KOPT-K1 (cell line): ENCODE data around the gene POLR2M.

Experiments
- H3K27ac ChIP-seq: fragments of 200-600 bp; sonication (generic); 2 replicates; pipeline ENCODE4 v1.5.1; 2016; ENCODE audit warnings: antibody characterized with exemption, mild to moderate bottlenecking, low read depth, low read length; ENCODE audit not compliant: poor library complexity, severe bottlenecking
- H3K36me3 ChIP-seq: fragments of 200-600 bp; sonication (generic); 2 replicates; pipeline ENCODE4 v1.5.1; 2017; ENCODE audit warnings: antibody characterized with exemption, mild to moderate bottlenecking, low read length, moderate library complexity; ENCODE audit not compliant: insufficient read depth
- H3K9me3 ChIP-seq: fragments of 200-600 bp; sonication (generic); 2 replicates; pipeline ENCODE4 v1.5.1; 2017; ENCODE audit warnings: antibody characterized with exemption, low read length, mild to moderate bottlenecking; ENCODE audit not compliant: insufficient read depth, poor library complexity, severe bottlenecking

POLR2M gene

GRCh38 chr15:57708047-57708446 is 1.5 kb downstream of the POLR2M start:
- Histone ChIP-seq H3K36me3 (peaks cover 46% of the 10 kb centered on the region), H3K27ac (peak overlapping the region; percentile 92), H3K9me3 (no peaks in the 10 kb centered on the region)

GRCh38 chr15:57718309-57718708 is 11.8 kb downstream of the POLR2M start:
- Histone ChIP-seq H3K9me3 (no peaks in the 10 kb centered on the region), H3K27ac (no peak overlapping the region), H3K36me3 (peaks cover 54% of the 10 kb centered on the region)

- H3K36me3 ChIP-seq = peaks cover 34% of the 10 kb centered on the region
- H3K27ac ChIP-seq = no peak overlapping the region
- H3K9me3 ChIP-seq = no peaks in the 10 kb centered on the region
Measured at GRCh38 chr15:57720867-57721266, 14.4 kb downstream of the POLR2M start.

- Histone ChIP-seq H3K36me3 (no peaks in the 10 kb centered on the region), H3K9me3 (no peaks in the 10 kb centered on the region), H3K27ac (no peak overlapping the region)
Measured at GRCh38 chr15:57726411-57726810, 19.9 kb downstream of the POLR2M start.

GRCh38 chr15:57727031-57727430 is 20.5 kb downstream of the POLR2M start:
- Histone ChIP-seq H3K36me3 (no peaks in the 10 kb centered on the region), H3K27ac (no peak overlapping the region), H3K9me3 (no peaks in the 10 kb centered on the region)

- H3K9me3 ChIP-seq = no peaks in the 10 kb centered on the region
- H3K27ac ChIP-seq = no peak overlapping the region
- no peaks in the 10 kb centered on the region for H3K36me3 ChIP-seq
Measured at GRCh38 chr15:57728436-57728835, 21.9 kb downstream of the POLR2M start.

GRCh38 chr15:57730876-57731275 is 24.4 kb downstream of the POLR2M start:
- H3K36me3 ChIP-seq = no peaks in the 10 kb centered on the region
- no peak overlapping the region for H3K27ac ChIP-seq
- no peaks in the 10 kb centered on the region for H3K9me3 ChIP-seq

GRCh38 chr15:57731530-57732103 is 25.1 kb downstream of the POLR2M start:
- H3K36me3 ChIP-seq = no peaks in the 10 kb centered on the region
- H3K9me3 ChIP-seq = no peaks in the 10 kb centered on the region
- no peak overlapping the region for H3K27ac ChIP-seq

- Histone ChIP-seq H3K36me3 (no peaks in the 10 kb centered on the region), H3K9me3 (peaks cover 5% of the 10 kb centered on the region), H3K27ac (no peak overlapping the region)
Measured at GRCh38 chr15:57732526-57733331, 26.2 kb downstream of the POLR2M start.

GRCh38 chr15:57734860-57735259 is 28.3 kb downstream of the POLR2M start:
- H3K27ac ChIP-seq = no peak overlapping the region

GRCh38 chr15:57735431-57735830 is 28.9 kb downstream of the POLR2M start:
- H3K9me3 ChIP-seq = peaks cover 5% of the 10 kb centered on the region

More at GRCh38 chr15:57734860-57735259, 28.3 kb downstream of the POLR2M start:
- Histone ChIP-seq H3K36me3 (no peaks in the 10 kb centered on the region), H3K9me3 (peaks cover 5% of the 10 kb centered on the region)

GRCh38 chr15:57735891-57736290 is 29.4 kb downstream of the POLR2M start:
- H3K27ac ChIP-seq = no peak overlapping the region
- no peaks in the 10 kb centered on the region for H3K36me3 ChIP-seq
- H3K9me3 ChIP-seq = peaks cover 5% of the 10 kb centered on the region

More at GRCh38 chr15:57735431-57735830, 28.9 kb downstream of the POLR2M start:
- Histone ChIP-seq H3K36me3 (no peaks in the 10 kb centered on the region), H3K27ac (no peak overlapping the region)

- Histone ChIP-seq H3K27ac (no peak overlapping the region), H3K9me3 (peaks cover 5% of the 10 kb centered on the region)
Measured at GRCh38 chr15:57736591-57736990, 30.1 kb downstream of the POLR2M start.

GRCh38 chr15:57738734-57739237 is 32.3 kb downstream of the POLR2M start:
- H3K36me3 ChIP-seq = no peaks in the 10 kb centered on the region
- H3K27ac ChIP-seq = no peak overlapping the region
- H3K9me3 ChIP-seq = peaks cover 5% of the 10 kb centered on the region

More at GRCh38 chr15:57736591-57736990, 30.1 kb downstream of the POLR2M start:
- no peaks in the 10 kb centered on the region for H3K36me3 ChIP-seq

- peaks cover 5% of the 10 kb centered on the region for H3K9me3 ChIP-seq
- H3K36me3 ChIP-seq = no peaks in the 10 kb centered on the region
- H3K27ac ChIP-seq = no peak overlapping the region
Measured at GRCh38 chr15:57740048-57740447, 33.5 kb downstream of the POLR2M start.
